HFFc6 (cell line): ENCODE data around the gene SYNGR4. TPM values are rescaled to one million over a fixed set of nuclear protein-coding genes. Genes with fewer than 3 reads are reported as not detected.

Experiments
- DNase-seq: peaks from one replicate; pipeline ENCODE4 v3.0.0-alpha.2; 2018
- H3K27ac Mint-ChIP-seq: 2 replicates; pipeline ENCODE4 v1.8.0; 2020; ENCODE audit warnings: mild to moderate bottlenecking, mixed read lengths
- H3K27me3 Mint-ChIP-seq: 2 replicates; pipeline ENCODE4 v1.8.0; 2021; ENCODE audit warnings: mild to moderate bottlenecking, moderate library complexity, mixed read lengths; ENCODE audit not compliant: insufficient read depth
- H3K36me3 Mint-ChIP-seq: 2 replicates; pipeline ENCODE4 v1.8.0; 2021; ENCODE audit warnings: low read depth, mixed read lengths
- H3K4me1 Mint-ChIP-seq: 2 replicates; pipeline ENCODE4 v1.8.0; 2020; ENCODE audit warnings: low read depth, mixed read lengths
- H3K4me3 Mint-ChIP-seq: 2 replicates; pipeline ENCODE4 v1.8.0; 2020; ENCODE audit warnings: mild to moderate bottlenecking, moderate library complexity, mixed read lengths
- H3K9me3 Mint-ChIP-seq: 2 replicates; pipeline ENCODE4 v1.8.0; 2020; ENCODE audit warnings: mild to moderate bottlenecking, mixed read lengths
- total RNA-seq, 6 experiments: library from RNA; stranded (reverse); fragmentation: NEBNext Ultra II Directional; extraction: Animal tissue kit (Norgen Biotek cat#: 25700); gene quantifications; 2 replicates in 1 of 6; 3 replicates in 5 of 6; pipeline ENCODE4 v1.2.3, GENCODE V29; 2021
- TF ChIP-seq, protein P1 (sequence below): fragments of 200-600 bp; sonication (generic); IDR thresholded peaks from 2 replicates; pipeline ENCODE4 v1.5.0; 2021; ENCODE audit warnings: antibody characterized with exemption, mild to moderate bottlenecking

SYNGR4 gene
- total RNA-seq, 6 experiments from 2014 or later = not detected

- 0 out of 2 replicates have a peak, but pooled peaks cover 4% of the 10 kb centered on the region for H3K36me3 Mint-ChIP-seq
- H3K4me1 Mint-ChIP-seq = peaks cover 12% of the 10 kb centered on the region
- DNase-seq = no peak
- H3K4me3 Mint-ChIP-seq = no peak overlapping the region
- H3K27ac Mint-ChIP-seq = no peak overlapping the region
- no peaks in the 10 kb centered on the region for H3K9me3 Mint-ChIP-seq
- no peaks in the 10 kb centered on the region for H3K27me3 Mint-ChIP-seq
- TF ChIP-seq, protein P1, sequence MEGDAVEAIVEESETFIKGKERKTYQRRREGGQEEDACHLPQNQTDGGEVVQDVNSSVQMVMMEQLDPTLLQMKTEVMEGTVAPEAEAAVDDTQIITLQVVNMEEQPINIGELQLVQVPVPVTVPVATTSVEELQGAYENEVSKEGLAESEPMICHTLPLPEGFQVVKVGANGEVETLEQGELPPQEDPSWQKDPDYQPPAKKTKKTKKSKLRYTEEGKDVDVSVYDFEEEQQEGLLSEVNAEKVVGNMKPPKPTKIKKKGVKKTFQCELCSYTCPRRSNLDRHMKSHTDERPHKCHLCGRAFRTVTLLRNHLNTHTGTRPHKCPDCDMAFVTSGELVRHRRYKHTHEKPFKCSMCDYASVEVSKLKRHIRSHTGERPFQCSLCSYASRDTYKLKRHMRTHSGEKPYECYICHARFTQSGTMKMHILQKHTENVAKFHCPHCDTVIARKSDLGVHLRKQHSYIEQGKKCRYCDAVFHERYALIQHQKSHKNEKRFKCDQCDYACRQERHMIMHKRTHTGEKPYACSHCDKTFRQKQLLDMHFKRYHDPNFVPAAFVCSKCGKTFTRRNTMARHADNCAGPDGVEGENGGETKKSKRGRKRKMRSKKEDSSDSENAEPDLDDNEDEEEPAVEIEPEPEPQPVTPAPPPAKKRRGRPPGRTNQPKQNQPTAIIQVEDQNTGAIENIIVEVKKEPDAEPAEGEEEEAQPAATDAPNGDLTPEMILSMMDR = no peak
Measured at GRCh38 chr19:48354332-48354992, 9.7 kb upstream of the SYNGR4 start.

GRCh38 chr19:48355365-48355954, 8.7 kb upstream of the SYNGR4 start:
- H3K27me3 Mint-ChIP-seq = no peaks in the 10 kb centered on the region
- peaks cover 12% of the 10 kb centered on the region for H3K4me1 Mint-ChIP-seq
- H3K36me3 Mint-ChIP-seq = 0 out of 2 replicates have a peak, but pooled peaks cover 4% of the 10 kb centered on the region
- TF ChIP-seq, protein P1 = no peak
- H3K27ac Mint-ChIP-seq = no peak overlapping the region
- H3K9me3 Mint-ChIP-seq = no peaks in the 10 kb centered on the region
- H3K4me3 Mint-ChIP-seq = no peak overlapping the region
- DNase-seq = no peak

GRCh38 chr19:48359123-48359522, 5.0 kb upstream of the SYNGR4 start:
- TF ChIP-seq, protein P1 = no peak
- Mint-ChIP-seq H3K4me3 (no peak overlapping the region), H3K4me1 (peaks cover 6% of the 10 kb centered on the region; the same call in 1 of the 2 replicates), H3K27me3 (no peaks in the 10 kb centered on the region), H3K36me3 (peaks cover 4% of the 10 kb centered on the region; the same call in 1 of the 2 replicates), H3K27ac (no peak overlapping the region), H3K9me3 (no peaks in the 10 kb centered on the region)
- no peak for DNase-seq

DNA sequence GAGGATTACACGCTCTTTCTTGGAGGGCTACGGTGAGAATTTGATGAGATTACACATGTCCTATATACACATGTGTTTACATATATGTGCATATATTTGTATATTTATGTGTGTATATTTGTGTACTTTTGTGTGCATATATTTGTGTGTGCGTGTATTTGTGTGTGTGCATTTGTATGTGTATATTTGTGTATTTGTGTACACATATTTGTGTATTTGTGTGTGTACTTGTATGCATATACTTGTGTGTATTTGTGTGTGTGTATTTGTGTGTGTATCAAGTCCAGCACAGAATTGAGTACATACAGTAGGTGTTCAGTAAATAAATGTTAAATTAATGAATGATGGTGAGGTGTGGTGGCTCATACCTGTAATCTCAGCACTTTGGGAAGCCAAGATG, 2.3 kb upstream of the SYNGR4 start:
- no peak overlapping the region for H3K27ac Mint-ChIP-seq
- H3K36me3 Mint-ChIP-seq = peaks cover 4% of the 10 kb centered on the region; the same call in 1 of the 2 replicates
- no peaks in the 10 kb centered on the region for H3K9me3 Mint-ChIP-seq
- peaks cover 5% of the 10 kb centered on the region; the same call in 1 of the 2 replicates for H3K4me1 Mint-ChIP-seq
- no peak overlapping the region for H3K4me3 Mint-ChIP-seq
- DNase-seq = no peak
- TF ChIP-seq, protein P1 = no peak
- H3K27me3 Mint-ChIP-seq = no peaks in the 10 kb centered on the region; the same call in 1 of the 2 replicates

DNA sequence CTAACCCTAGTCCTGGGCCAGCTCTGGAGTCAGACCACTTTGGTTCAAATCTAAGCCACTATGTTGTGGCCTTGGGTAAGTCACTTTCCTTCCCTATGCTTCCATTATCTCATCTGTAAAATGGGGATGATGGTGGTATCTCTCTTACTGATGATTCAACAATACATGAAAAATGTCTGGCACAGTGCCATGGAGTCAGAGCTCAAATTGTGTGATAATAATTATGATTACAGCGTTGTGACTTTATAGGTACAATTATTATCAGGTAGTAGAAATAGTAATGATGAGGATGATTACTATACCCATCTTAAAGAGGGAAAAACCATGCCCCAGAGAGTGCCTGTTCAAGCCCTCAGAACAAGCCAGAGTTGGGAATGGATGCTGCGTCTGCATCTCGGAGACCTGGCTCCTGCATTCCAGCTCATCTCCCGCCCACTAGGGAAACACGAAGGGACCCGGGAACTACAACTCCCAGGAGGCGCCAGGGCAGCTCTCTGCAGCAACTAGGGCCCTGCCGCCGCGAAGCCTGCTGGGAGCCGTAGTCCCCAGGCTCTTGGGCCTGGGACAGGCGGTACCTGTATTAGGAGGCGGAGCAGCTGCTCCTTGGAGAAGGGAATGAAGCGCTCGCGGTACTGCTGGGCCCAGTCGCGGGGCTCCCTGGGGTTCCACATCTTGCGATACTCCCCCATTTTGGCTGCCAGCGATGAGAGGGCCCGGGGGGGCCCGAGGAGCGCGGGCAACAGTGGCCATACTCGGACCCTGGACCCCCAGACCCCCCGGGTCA, 1.3 kb upstream of the SYNGR4 start:
- Mint-ChIP-seq H3K27me3 (no peaks in the 10 kb centered on the region; the same call in none of the 2 replicates), H3K27ac (peak overlapping the region; percentile 94), H3K4me1 (no peaks in the 10 kb centered on the region), H3K9me3 (no peaks in the 10 kb centered on the region), H3K4me3 (peak overlapping the region; percentile 88), H3K36me3 (peaks cover 4% of the 10 kb centered on the region; the same call in 1 of the 2 replicates)
- peak; percentile 96 for DNase-seq
- TF ChIP-seq, protein P1 = no peak
